Left ventricle myocardium inferior (tissue), 1 donor: ENCODE measurements around the gene STX1A. TPM values are rescaled to one million over a fixed set of nuclear protein-coding genes. Genes with fewer than 3 reads are reported as not detected.
"Not testable (repeated sequence)": the region's sequence is repeated elsewhere in the genome, so short reads cannot be mapped to it uniquely, and the experiment has no call there.

Experiments used
- DNase-seq: peaks from one replicate; pipeline ENCODE4 v3.0.0-alpha.2; 2020
- H3K27ac ChIP-seq: fragments of 200-600 bp; replicated peaks from 2 replicates; pipeline ENCODE4 v1.8.0; 2021
- H3K27me3 ChIP-seq: fragments of 200-600 bp; 2 replicates; pipeline ENCODE4 v1.8.0; 2021; ENCODE audit warnings: low read depth
- H3K36me3 ChIP-seq: fragments of 200-600 bp; 2 replicates; pipeline ENCODE4 v1.8.0; 2021
- H3K4me1 ChIP-seq: fragments of 200-600 bp; 2 replicates; pipeline ENCODE4 v1.8.0; 2021
- H3K4me3 ChIP-seq: fragments of 200-600 bp; 2 replicates; pipeline ENCODE4 v1.8.0; 2021; ENCODE audit warnings: mild to moderate bottlenecking, moderate library complexity
- H3K9me3 ChIP-seq: fragments of 200-600 bp; replicated peaks from 2 replicates; pipeline ENCODE4 v1.8.0; 2021
- CTCF ChIP-seq: fragments of 200-600 bp; IDR thresholded peaks from 2 replicates; pipeline ENCODE4 v1.8.0; 2021; ENCODE audit warnings: antibody characterized with exemption, mild to moderate bottlenecking, borderline replicate concordance
- intact Hi-C: fragments of 100-400 bp; cut with micrococcal nuclease; formaldehyde crosslinking; loops from one replicate; pipeline ENCODE4 v1.11.0; 2022
- total RNA-seq: library from RNA; stranded (reverse); fragmentation: NEBNext Ultra II Directional; extraction: Animal tissue kit (Norgen Biotek cat#: 25700); gene quantifications from one replicate; pipeline ENCODE4 v1.2.1, GENCODE V29; 2021
- donor health status: DM: no; HTN: yes; CAD: no; lungs with severe emphysema.

STX1A gene
- total RNA-seq, 1 donor from 2014 or later, result 2.9 TPM

GRCh38 chr7:73726083-73726466, 6.6 kb upstream of the STX1A start:
- Histone ChIP-seq H3K27ac (no peak overlapping the region), H3K36me3 (no peaks in the 10 kb centered on the region), H3K4me3 (no peak overlapping the region), H3K27me3 (peaks cover 29% of the 10 kb centered on the region), H3K9me3 (no peaks in the 10 kb centered on the region), H3K4me1 (peaks cover 10% of the 10 kb centered on the region)
- TF ChIP-seq CTCF, result no peak
- no peak for DNase-seq
- intact Hi-C loops, result loop anchor here (5.0 kb wide), 1 partner anchor 119 kb away; no protein-coding TSS in a partner anchor

GRCh38 chr7:73723813-73724212, 4.3 kb upstream of the STX1A start:
- H3K36me3 ChIP-seq, result no peaks in the 10 kb centered on the region
- H3K4me3 ChIP-seq, result no peak overlapping the region
- no peak overlapping the region for H3K27ac ChIP-seq
- H3K9me3 ChIP-seq, result no peaks in the 10 kb centered on the region
- peaks cover 26% of the 10 kb centered on the region for H3K4me1 ChIP-seq
- intact Hi-C loops, result no loop called here
- no peak for TF ChIP-seq CTCF
- DNase-seq, result no peak
- peaks cover 32% of the 10 kb centered on the region for H3K27me3 ChIP-seq

- intact Hi-C loops, result no loop called here
- no peak for TF ChIP-seq CTCF
- Histone ChIP-seq H3K27ac (no peak overlapping the region), H3K27me3 (peaks cover 32% of the 10 kb centered on the region), H3K9me3 (no peaks in the 10 kb centered on the region), H3K4me3 (no peak overlapping the region), H3K4me1 (peaks cover 36% of the 10 kb centered on the region), H3K36me3 (no peaks in the 10 kb centered on the region)
- DNase-seq, result no peak
Measured at GRCh38 chr7:73722785-73723184, 3.3 kb upstream of the STX1A start.

- intact Hi-C loops, H3K36me3 ChIP-seq, H3K9me3 ChIP-seq, H3K27ac ChIP-seq, DNase-seq, H3K4me3 ChIP-seq: not testable (repeated sequence)
- peaks cover 30% of the 10 kb centered on the region for H3K27me3 ChIP-seq
- H3K4me1 ChIP-seq, result peaks cover 40% of the 10 kb centered on the region
Measured at GRCh38 chr7:73722182-73722581, 2.7 kb upstream of the STX1A start.

DNA sequence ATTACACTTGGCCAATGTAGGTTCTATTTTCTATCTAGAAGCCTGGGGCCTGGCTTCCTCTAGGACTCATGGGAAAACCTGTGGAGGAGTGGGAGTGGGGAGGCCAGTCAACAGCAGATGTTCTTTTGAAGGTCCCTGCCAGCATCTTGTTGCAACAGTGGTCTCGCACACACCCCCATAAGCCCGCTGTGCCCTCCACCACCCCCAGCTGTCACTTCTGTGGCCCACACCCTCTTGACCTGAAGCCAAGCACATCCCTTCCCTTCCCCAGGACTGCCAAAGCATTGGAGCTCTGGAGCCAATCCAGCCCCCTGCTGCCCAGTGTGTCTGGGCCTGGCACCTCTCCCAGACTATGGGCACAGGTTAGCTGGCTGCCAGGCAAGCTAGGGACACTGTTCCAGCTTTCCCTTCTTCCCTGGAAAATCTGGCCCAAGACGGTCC, 1.9 kb upstream of the STX1A start:
- H3K36me3 ChIP-seq, result no peaks in the 10 kb centered on the region
- TF ChIP-seq CTCF, result no peak
- peaks cover 22% of the 10 kb centered on the region for H3K27me3 ChIP-seq
- H3K27ac ChIP-seq, result peak overlapping the region; percentile 62
- no peaks in the 10 kb centered on the region for H3K9me3 ChIP-seq
- no peak overlapping the region for H3K4me3 ChIP-seq
- intact Hi-C loops, result no loop called here
- DNase-seq, result peak; percentile 73
- H3K4me1 ChIP-seq, result peaks cover 45% of the 10 kb centered on the region

DNA sequence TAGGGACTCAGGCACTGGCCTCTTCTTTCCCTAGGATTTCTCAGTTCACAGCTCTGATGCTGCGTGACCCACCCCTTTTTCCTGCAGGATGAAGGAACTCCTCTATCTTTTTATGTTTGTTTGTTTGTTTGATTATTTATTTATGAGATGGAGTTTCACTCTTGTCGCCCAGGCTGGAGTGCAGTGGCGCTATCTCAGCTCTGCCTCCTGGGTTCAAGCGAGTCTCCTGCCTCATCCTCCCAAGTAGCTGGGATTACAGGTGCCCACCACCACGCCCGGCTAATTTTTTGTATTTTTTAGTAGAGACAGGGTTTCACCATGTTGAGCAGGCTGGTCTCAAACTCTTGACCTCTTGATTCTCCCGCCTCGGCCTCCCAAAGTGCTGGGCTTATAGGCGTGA, 974 bp upstream of the STX1A start:
- H3K36me3 ChIP-seq, DNase-seq, intact Hi-C loops, H3K9me3 ChIP-seq, H3K27ac ChIP-seq, H3K4me3 ChIP-seq: not testable (repeated sequence)
- peaks cover 16% of the 10 kb centered on the region for H3K27me3 ChIP-seq
- peaks cover 48% of the 10 kb centered on the region for H3K4me1 ChIP-seq

DNA sequence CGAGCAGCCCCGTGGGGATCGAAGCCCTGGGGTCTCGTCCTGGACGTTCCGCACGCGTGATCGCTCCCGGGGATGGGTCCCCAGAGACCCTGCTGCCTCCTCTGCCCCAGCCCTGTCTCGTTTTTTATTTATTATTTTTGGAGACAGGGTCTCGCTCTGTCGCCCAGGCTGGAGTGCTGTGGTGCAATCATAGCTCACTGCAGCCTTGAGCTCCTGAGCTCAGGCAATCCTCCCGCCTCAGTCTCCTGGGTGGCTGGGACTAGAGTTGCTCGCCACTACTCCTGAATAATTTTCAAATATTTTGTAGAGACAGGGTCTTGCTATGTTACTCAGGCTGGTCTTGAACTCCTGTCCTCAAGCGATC, 319 bp upstream of the STX1A start:
- no peaks in the 10 kb centered on the region for H3K9me3 ChIP-seq
- intact Hi-C loops, result no loop called here
- peak overlapping the region; percentile 88 for H3K4me3 ChIP-seq
- no peak for TF ChIP-seq CTCF
- peaks cover 48% of the 10 kb centered on the region for H3K4me1 ChIP-seq
- no peak overlapping the region for H3K27ac ChIP-seq
- no peak for DNase-seq
- peaks cover 16% of the 10 kb centered on the region for H3K27me3 ChIP-seq
- H3K36me3 ChIP-seq, result no peaks in the 10 kb centered on the region
